GM12891 (cell line): ENCODE measurements around the gene FAM9C. TPM values are rescaled to one million over a fixed set of nuclear protein-coding genes. Genes with fewer than 3 reads are reported as not detected.
"Not testable (repeated sequence)": the region's sequence is repeated elsewhere in the genome, so short reads cannot be mapped to it uniquely, and the experiment has no call there.

Source experiments
- DNase-seq: peaks from one replicate; pipeline ENCODE4 v3.0.0; 2011; ENCODE audit warnings: low spot score; ENCODE audit not compliant: insufficient read length
- FAIRE-seq: peaks from 2 replicates; lab custom pipeline; 2011; peaks lifted over from hg19 to GRCh38; lab: Jason Lieb, UNC
- PAX5 ChIP-seq: IDR thresholded peaks from 2 replicates; pipeline ENCODE4 v1.6.1; 2011; ENCODE audit warnings: low read length, moderate library complexity, mild to moderate bottlenecking; ENCODE audit not compliant: insufficient read depth, severe bottlenecking
- POLR2A ChIP-seq: IDR thresholded peaks from 2 replicates; pipeline ENCODE4 v1.6.1; 2011; ENCODE audit warnings: low read depth, low read length, control low read depth
- POLR2AphosphoS5 ChIP-seq: IDR thresholded peaks from 2 replicates; pipeline ENCODE4 v1.6.1; 2011; ENCODE audit warnings: low read depth, low read length, control low read depth
- POU2F2 ChIP-seq: IDR thresholded peaks from 2 replicates; pipeline ENCODE4 v1.6.1; 2011; ENCODE audit warnings: low read depth, mild to moderate bottlenecking, control low read depth, low read length, moderate library complexity
- SPI1 ChIP-seq: IDR thresholded peaks from 2 replicates; pipeline ENCODE4 v1.6.1; 2011; ENCODE audit warnings: low read depth, low read length, control low read depth
- TAF1 ChIP-seq: IDR thresholded peaks from 2 replicates; pipeline ENCODE4 v1.6.1; 2011; ENCODE audit warnings: low read depth, low read length, control low read depth
- polyA plus RNA-seq: library from polyadenylated mRNA; unstranded; fragments of >200 nt; gene quantifications from one replicate; pipeline ENCODE4 v1.2.1, GENCODE V29; 2012; ENCODE audit warnings: low read depth, missing spikeins, inconsistent platforms; ENCODE audit not compliant: missing spikeins

Gene FAM9C
- not detected for polyA plus RNA-seq

DNA sequence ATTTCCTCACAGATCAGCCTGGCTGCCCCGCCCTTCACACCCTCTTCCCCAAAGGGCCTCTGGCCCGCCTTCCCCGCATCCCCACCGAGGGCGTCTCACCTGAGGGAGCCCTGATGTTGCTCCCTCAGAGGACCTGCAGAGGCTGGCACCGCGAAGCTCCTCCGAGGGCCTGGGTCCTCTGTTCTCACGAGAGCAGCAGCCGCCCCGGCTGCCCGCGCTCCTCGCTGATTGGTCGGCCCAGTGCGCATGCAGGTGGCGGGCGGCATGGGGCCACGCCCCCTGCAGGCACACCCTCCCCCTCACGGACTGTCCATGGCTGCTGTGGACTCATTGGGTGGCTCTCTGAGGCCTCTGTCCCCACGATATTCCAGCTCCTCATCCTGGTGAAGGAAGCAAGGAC is at the start of gene FAM9C:
TSS of gene FAM9C (minus strand) at position 180 of the 400 bp plus-strand sequence. CDS start 831 bp downstream, outside the sequence.
- TF ChIP-seq POU2F2 = no peak
- no peak for TF ChIP-seq POLR2AphosphoS5
- TF ChIP-seq POLR2A = no peak
- TF ChIP-seq TAF1 = no peak
- TF ChIP-seq PAX5 = no peak
- no peak for TF ChIP-seq SPI1
- DNase-seq (no peak), FAIRE-seq (no peak)

DNA sequence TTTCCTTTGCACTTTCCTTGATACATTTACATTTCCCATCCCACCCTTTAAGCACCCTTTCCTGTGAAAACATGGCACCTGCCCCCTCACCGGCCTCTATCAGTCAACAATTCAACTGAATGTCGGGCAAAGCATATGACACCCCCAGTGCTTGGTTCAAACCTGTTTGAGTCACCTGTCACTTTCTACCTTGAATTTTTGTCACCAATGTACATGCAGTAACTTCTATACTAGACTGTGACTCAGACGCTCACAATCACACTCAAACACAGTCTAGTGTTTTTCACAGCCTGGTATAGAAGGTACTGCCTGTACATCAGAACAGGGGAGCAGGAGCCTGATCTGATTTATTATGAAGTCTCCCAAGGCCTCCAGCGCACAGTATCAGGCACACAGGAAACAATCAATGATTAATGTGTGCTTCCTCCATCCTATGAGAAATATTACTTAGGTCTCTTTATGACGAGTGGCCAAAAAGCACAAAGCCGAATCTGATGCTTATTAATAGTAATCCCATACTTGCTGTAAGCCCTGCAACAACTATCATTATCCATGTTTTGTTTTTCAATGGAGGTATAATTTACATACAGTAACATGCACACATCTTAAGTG is 49.2 kb upstream of the FAM9C start:
- FAIRE-seq = no peak
- DNase-seq = no peak
- no peak for TF ChIP-seq SPI1
- TF ChIP-seq POU2F2 = no peak
- no peak for TF ChIP-seq POLR2AphosphoS5
- TF ChIP-seq TAF1 = no peak
- no peak for TF ChIP-seq PAX5
- TF ChIP-seq POLR2A = no peak

DNA sequence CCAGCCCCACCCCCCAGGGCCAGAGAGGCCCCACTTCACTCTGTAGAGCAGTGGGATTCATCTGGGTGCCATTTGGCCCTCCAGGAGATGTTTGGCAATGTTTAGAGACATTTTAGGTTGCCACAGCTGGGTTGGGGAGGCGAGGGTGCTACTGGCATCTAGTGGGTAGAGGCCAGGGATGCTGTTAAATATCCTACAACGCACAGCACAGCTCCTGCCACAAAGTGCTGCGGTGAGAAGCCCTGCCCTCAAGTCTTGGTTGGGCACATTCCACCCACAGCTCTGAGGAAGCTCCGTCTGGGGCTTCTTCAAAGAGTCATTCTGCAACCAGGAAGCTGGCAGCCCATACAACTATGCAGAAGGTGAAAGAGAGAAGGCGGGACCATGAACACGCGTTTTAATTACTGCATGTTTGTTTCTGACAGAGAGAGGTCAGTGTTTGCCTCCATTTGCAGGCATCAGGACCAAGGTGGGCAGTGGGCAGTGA is 48.1 kb upstream of the FAM9C start:
- TF ChIP-seq PAX5 (no peak), POU2F2 (peak; percentile 59; the same call in 1 of the 2 replicates), TAF1 (no peak), POLR2AphosphoS5 (no peak; the same call in 1 of the 2 replicates), SPI1 (no peak)
- FAIRE-seq = peak; percentile 99

DNA sequence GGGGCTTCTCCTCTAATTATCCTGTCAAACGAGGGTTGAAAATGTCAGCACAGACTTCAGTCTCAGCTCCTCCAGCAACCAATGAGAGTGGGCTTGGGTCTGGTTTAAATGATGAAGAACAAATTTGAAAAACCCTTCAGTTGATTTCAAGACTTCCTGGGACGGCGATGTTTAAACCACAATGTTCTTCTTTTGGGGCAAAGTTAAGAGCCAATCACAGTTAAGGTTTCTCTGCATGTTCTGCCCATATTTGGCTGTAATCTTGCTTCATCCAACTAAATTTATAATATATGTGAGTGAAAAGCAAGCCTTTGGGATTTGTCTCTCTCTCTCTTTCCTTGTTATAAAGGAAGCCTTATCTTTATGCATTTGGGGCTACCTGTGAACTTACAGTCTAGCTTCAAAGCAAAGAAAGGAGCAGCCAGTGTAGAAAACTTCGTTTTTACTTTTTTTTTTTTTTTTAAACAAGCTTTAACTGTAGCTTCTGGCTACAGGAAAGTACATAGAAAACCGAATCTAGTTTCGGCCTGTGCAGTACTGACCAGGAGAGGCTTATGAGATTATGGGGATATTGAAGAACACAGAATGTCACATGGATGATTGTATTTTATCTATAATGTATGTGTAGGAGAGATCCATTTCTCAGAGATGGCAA is 46.8 kb upstream of the FAM9C start:
- TF ChIP-seq PAX5 (no peak), SPI1 (no peak), TAF1 (no peak), POLR2AphosphoS5 (no peak), POLR2A (no peak), POU2F2 (no peak)
- DNase-seq (no peak), FAIRE-seq (peak; percentile 95)

More for the DNA sequence above, 48.1 kb upstream of the FAM9C start:
- DNase-seq = no peak

DNA sequence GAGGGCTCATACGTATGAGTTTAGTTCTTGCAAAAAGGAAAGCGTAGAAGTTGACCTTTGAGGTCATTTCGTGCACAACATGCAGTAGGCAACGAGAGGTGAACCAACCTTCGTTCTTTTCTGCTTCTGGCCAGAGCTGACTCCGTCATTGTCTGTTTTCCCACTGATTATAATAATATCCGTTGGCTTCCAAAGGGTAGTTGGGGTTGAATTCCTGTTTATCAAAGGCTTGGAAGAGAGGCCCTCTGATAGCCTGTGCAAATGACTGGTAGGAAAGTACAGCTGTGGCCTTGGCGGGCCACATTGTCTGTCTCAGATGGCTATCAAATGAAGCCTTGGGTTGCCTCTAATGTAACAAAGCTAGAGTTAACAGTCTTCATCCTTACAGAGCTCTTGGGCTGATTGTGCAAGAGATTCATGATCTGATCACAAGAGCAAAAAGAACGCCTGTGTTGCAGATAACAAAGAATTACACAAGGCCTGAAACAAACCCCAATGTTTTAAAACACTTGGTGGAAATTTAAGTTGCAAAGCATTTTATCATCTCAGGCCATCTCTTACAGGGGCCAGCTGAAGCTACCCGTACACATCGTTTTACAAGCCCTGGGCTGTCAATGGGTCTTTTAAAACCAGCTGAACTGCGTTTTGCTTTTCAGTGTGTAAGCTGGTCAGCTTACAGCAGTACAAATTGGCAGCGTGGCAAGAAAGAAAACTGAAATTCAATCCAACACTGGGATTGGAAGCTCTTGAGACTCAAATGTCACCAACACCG is 46.1 kb upstream of the FAM9C start:
- TF ChIP-seq POLR2AphosphoS5 = peak; percentile 37; the same call in 1 of the 2 replicates
- no peak for TF ChIP-seq PAX5
- FAIRE-seq = peak; percentile 87
- DNase-seq = no peak

DNA sequence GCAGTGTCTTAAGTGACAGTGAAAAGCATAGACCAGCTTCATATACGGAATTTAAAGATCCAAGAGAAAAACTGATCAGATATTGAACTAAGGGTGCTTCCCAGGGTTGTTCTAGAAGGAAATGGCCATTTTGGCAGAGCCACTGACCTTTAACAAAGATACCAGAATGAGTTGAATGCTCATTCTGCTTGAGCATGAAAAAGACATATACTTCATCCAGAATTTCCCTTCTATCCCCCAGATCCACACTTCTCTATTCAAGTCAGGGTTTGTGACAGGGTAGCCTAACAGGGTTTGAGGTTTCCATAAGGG is 45.6 kb upstream of the FAM9C start:
- TF ChIP-seq POU2F2 (no peak), POLR2A (no peak), POLR2AphosphoS5 (no peak), SPI1 (no peak), TAF1 (no peak; the same call in 1 of the 2 replicates), PAX5 (no peak)
- no peak for DNase-seq
- FAIRE-seq = no peak

DNA sequence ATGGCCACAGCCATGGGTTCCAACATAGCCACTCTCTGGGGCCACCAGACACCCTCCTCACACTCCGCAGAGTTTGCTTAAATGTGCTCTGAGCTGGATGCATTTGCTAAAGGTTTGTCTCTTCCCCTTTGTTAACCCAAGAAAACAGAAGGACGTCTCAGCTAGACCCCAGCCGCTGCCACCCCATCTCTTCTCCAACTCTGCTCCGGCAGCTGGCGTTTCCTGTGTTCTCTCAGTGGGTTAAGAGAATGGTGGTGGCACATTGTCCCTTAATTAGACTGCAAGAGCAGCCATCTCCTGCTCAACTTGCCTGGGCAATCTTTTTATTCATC is 43.7 kb upstream of the FAM9C start:
- FAIRE-seq (no peak), DNase-seq (no peak)
- peak; percentile 44 for TF ChIP-seq POLR2AphosphoS5
- TF ChIP-seq TAF1 = no peak

DNA sequence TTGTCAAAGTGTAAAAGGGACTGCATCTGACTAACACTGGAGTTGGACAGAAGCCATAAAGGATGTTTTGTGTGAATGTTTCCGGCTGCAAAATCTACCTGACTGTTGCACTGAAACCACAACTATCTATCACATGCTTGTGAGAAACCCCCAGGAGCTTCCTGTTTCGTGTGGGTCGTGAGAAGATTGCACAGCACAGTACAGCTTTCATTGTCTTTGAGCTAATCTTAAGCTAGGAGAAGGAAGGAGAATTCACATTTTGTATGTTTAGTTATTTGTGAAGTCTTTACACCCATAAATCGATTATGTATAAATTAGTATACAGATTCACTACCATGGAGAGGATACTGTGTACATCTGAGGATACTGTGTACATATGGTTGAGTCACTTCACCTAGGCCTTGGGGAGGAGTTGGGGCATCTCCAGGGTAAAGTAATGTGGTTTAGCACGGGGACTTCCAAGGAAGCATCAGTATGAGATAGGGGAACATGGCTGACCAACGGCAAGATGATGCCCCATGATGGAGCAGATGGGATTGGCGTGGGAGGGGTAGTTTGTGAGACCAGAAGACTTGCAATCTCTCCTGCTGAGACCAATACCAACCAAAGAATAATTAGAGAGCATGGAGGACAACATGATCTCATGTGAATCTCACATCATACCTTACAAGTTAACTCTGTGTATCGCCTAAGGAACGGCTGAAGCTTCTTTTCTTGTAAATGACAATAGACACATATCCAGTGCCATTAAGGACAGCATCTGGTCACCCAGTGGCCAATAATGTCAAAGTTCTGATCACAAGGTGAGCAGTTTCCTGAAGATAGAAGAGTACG is 43.1 kb upstream of the FAM9C start:
- DNase-seq = no peak
- peak; percentile 95 for FAIRE-seq
- peak; percentile 23; the same call in 1 of the 2 replicates for TF ChIP-seq SPI1
- TF ChIP-seq POLR2A = no peak; the same call in 1 of the 2 replicates
- TF ChIP-seq POLR2AphosphoS5 = peak; percentile 15; the same call in 1 of the 2 replicates
- no peak for TF ChIP-seq PAX5

DNA sequence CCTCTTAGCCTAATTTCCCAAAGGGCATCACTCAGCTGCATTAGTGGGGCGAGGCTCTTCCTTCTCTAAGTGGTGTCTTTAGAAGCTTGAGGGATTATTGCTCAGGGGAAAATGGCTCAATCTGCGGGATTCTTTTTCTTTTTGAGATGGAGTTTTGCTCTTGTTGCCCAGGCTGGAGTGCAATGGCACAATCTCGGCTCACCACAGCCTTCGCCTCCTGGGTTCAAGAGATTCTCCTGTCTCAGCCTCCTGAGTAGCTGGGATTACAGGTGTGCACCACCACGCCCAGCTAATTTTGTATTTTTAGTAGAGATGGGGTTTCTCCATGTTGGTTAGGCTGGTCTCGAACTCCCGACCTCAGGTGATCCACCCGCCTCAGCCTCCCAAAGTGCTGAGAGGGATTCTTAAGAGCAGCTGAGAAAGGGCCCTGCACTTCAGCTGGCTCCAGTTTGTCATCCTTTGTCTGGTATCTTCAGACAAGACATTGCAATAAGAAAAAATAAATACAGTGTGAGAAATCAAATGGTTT is 42.4 kb upstream of the FAM9C start:
- not testable (repeated sequence) for DNase-seq, FAIRE-seq
